K562 (cell line): Measurements from ENCODE around the gene FBXO17. TPM values are rescaled to one million over a fixed set of nuclear protein-coding genes. Genes with fewer than 3 reads are reported as not detected.
A peak's percentile ranks its signal among the peaks of the same experiment; 100 is the strongest.

Experiments used
- ATAC-seq: fragments of 200-7000 bp; cut with Tn5 transposase; 3 replicates; pipeline ENCODE4 v1.9.1; 2020; ENCODE audit warnings: moderate library complexity
- BruUV-seq: library from RNA; stranded (reverse); fragments of 400-500 nt; replicated peaks from 2 replicates; lab custom pipeline; 2021; lab: Mats Ljungman, UMichigan
- CTCF ChIA-PET: fragments of 300-600 bp; formaldehyde crosslinking; extraction: SDS; loops from one replicate; lab custom pipeline; 2021; ENCODE audit warnings: low intra/inter-chr PET ratio; lab: Yijun Ruan, JAX
- POLR2A ChIA-PET: fragments of 300-600, 350-650 bp; sonication (Branson Sonifier 250); formaldehyde crosslinking; extraction: SDS; loops from one replicate; lab custom pipeline; 2021; ENCODE audit warnings: antibody characterized with exemption, inconsistent platforms; lab: Yijun Ruan, JAX
- DNase-seq, 4 experiments: peaks; one replicate each; pipeline versions ENCODE4 v3.0.0 to v3.0.0-alpha.2; 2011 to 2018; ENCODE audit warnings: low spot score in 3 of 4, mixed read lengths in 3 of 4; ENCODE audit errors: extremely low read depth in 1 of 4
- FAIRE-seq: peaks from 2 replicates; lab custom pipeline; 2011; peaks lifted over from hg19 to GRCh38; lab: Jason Lieb, UNC
- H2AFZ ChIP-seq: 2 replicates; pipeline ENCODE4 v1.6.0; 2011; ENCODE audit warnings: low read depth, low read length, control low read depth, inconsistent platforms
- H3K27ac ChIP-seq: fragments of 200-600 bp; 3 replicates; pipeline ENCODE4 v1.8.0; 2011; ENCODE audit warnings: low read depth, mild to moderate bottlenecking, control low read depth, inconsistent platforms, low read length, moderate library complexity, mixed read lengths; ENCODE audit errors: extremely low read depth
- H3K27me3 ChIP-seq, 2 experiments: fragments of 300-600 bp in 1 of 2; 2 replicates in 1 of 2; 3 replicates in 1 of 2; pipeline versions ENCODE4 v1.6.0 to v1.8.0; 2011; ENCODE audit warnings: inconsistent platforms in 2 of 2, low read length in 2 of 2, mild to moderate bottlenecking in 1 of 2, mixed read lengths in 1 of 2, moderate library complexity in 1 of 2; ENCODE audit not compliant: control insufficient read depth in 2 of 2, insufficient read depth in 2 of 2
- H3K36me3 ChIP-seq: fragments of 300-600 bp; 3 replicates; pipeline ENCODE4 v1.8.0; 2011; ENCODE audit warnings: mild to moderate bottlenecking, low read length, inconsistent platforms; ENCODE audit not compliant: control insufficient read depth, insufficient read depth
- H3K4me1 ChIP-seq, 2 experiments: fragments of 200-600 bp in 1 of 2; replicated peaks in 1 of 2; 2 replicates in 1 of 2; 3 replicates in 1 of 2; pipeline versions ENCODE4 v1.5.1 to v1.8.0; 2011; ENCODE audit warnings: inconsistent platforms in 2 of 2, low read length in 2 of 2, mild to moderate bottlenecking in 1 of 2, mixed read lengths in 1 of 2, moderate library complexity in 1 of 2; ENCODE audit not compliant: control insufficient read depth in 2 of 2, insufficient read depth in 2 of 2
- H3K4me2 ChIP-seq: 2 replicates; pipeline ENCODE4 v1.6.1; 2011; ENCODE audit warnings: low read length, control low read depth, inconsistent platforms, mixed read lengths; ENCODE audit not compliant: insufficient read depth
- H3K4me3 ChIP-seq: fragments of 200-600 bp; sonication (generic), shearing (Covaris generic); 2 replicates; pipeline ENCODE4 v1.5.1; 2016; ENCODE audit warnings: control low read depth, inconsistent platforms
- H3K79me2 ChIP-seq: fragments of 200-600 bp; 3 replicates; pipeline ENCODE4 v1.8.0; 2011; ENCODE audit warnings: low read length, inconsistent platforms; ENCODE audit not compliant: control insufficient read depth, insufficient read depth
- H3K9ac ChIP-seq, 2 experiments: 2 replicates each; pipeline versions ENCODE4 v1.6.0 to v1.6.1; 2011; ENCODE audit warnings: low read depth in 2 of 2, low read length in 2 of 2, control low read depth in 1 of 2, inconsistent platforms in 1 of 2, mild to moderate bottlenecking in 1 of 2, mixed read lengths in 1 of 2; ENCODE audit not compliant: insufficient read depth in 1 of 2
- H3K9me1 ChIP-seq: one replicate; pipeline ENCODE4 v1.6.0; 2011; ENCODE audit warnings: inconsistent platforms, mild to moderate bottlenecking, low read length, moderate library complexity; ENCODE audit not compliant: control insufficient read depth, insufficient read depth
- H3K9me3 ChIP-seq: replicated peaks from 2 replicates; pipeline ENCODE4 v1.5.1; 2011; ENCODE audit warnings: low read depth, low read length, inconsistent platforms; ENCODE audit not compliant: control insufficient read depth, insufficient read depth
- H4K20me1 ChIP-seq: replicated peaks from 2 replicates; pipeline ENCODE4 v1.6.1; 2011; ENCODE audit warnings: low read length, inconsistent platforms, mixed read lengths; ENCODE audit not compliant: control insufficient read depth, insufficient read depth
- CBX8 ChIP-seq: fragments of 200-600 bp; sonication (generic); IDR thresholded peaks from 2 replicates; pipeline ENCODE4 v1.6.1; 2012; ENCODE audit warnings: borderline replicate concordance, mixed run types, low read depth, mild to moderate bottlenecking, moderate library complexity, mixed read lengths, low read length, control low read depth, inconsistent platforms; ENCODE audit not compliant: poor library complexity, severe bottlenecking; ENCODE audit errors: extremely low read depth
- EGR1 ChIP-seq: fragments of 450-650 bp; conservative IDR thresholded peaks from 2 replicates; pipeline ENCODE4 v1.6.1; 2017; ENCODE audit warnings: mild to moderate bottlenecking
- FOXJ2 ChIP-seq: fragments of 200-800 bp; sonication (Bioruptor generic); IDR thresholded peaks from 2 replicates; pipeline ENCODE4 v1.6.1; 2016; ENCODE audit warnings: missing genetic modification characterization, missing compliant biosample characterization
- IFI16 ChIP-seq: fragments of 250-450 bp; sonication (Bioruptor Pico); IDR thresholded peaks from 2 replicates; pipeline ENCODE4 v2.1.2; 2022; ENCODE audit warnings: mild to moderate bottlenecking, inconsistent platforms
- MBD2 ChIP-seq: sonication (generic); IDR thresholded peaks from 2 replicates; pipeline ENCODE4 v1.6.1; 2016; ENCODE audit warnings: low read depth, borderline replicate concordance
- MXI1 ChIP-seq: IDR thresholded peaks from 2 replicates; pipeline ENCODE4 v1.6.1; 2011; ENCODE audit warnings: low read depth, mild to moderate bottlenecking, improper control_type of control experiment, low read length
- NELFE ChIP-seq: IDR thresholded peaks from 2 replicates; pipeline ENCODE4 v1.6.1; 2011; ENCODE audit warnings: mild to moderate bottlenecking; ENCODE audit not compliant: insufficient read depth, insufficient read length
- RBM34 ChIP-seq: fragments of 200-400 bp; formaldehyde crosslinking; IDR thresholded peaks from 2 replicates; pipeline ENCODE4 v1.6.1; 2018; ENCODE audit warnings: low read length, borderline replicate concordance; ENCODE audit not compliant: insufficient read depth
- RFX1 ChIP-seq: fragments of 450-650 bp; IDR thresholded peaks from 2 replicates; pipeline ENCODE4 v1.6.1; 2016; ENCODE audit warnings: mild to moderate bottlenecking, moderate library complexity
- SMAD1 ChIP-seq: fragments of 150-350 bp; IDR thresholded peaks from 2 replicates; pipeline ENCODE4 v1.6.1; 2014; ENCODE audit warnings: low read length, low read depth; ENCODE audit not compliant: partially characterized antibody
- SRSF3 ChIP-seq: fragments of 200-400 bp; formaldehyde crosslinking; IDR thresholded peaks from 2 replicates; pipeline ENCODE4 v1.6.1; 2016; ENCODE audit warnings: mild to moderate bottlenecking, low read length, moderate library complexity; ENCODE audit not compliant: insufficient read depth
- ZBED1 ChIP-seq: IDR thresholded peaks from 2 replicates; pipeline ENCODE4 v1.6.1; 2014
- ZC3H8 ChIP-seq: fragments of 450-650 bp; IDR thresholded peaks from 2 replicates; pipeline ENCODE4 v1.6.1; 2017
- ZNF140 ChIP-seq: fragments of 250-450 bp; sonication (Bioruptor Pico); IDR thresholded peaks from 2 replicates; pipeline ENCODE4 v1.8.0; 2021; ENCODE audit warnings: moderate library complexity, mild to moderate bottlenecking, inconsistent platforms
- ZNF184 ChIP-seq: sonication (generic); formaldehyde crosslinking; IDR thresholded peaks from 2 replicates; pipeline ENCODE4 v1.5.0; 2020; ENCODE audit warnings: missing genetic modification reagents
- ZNF512 ChIP-seq: IDR thresholded peaks from 2 replicates; pipeline ENCODE4 v1.6.1; 2016; ENCODE audit warnings: missing genetic modification characterization, missing compliant biosample characterization
- WGBS: fragments of 100-300 bp; shearing (Covaris generic); methylation state at CpG from one replicate; pipeline ENCODE4 v1.1.6; 2016; ENCODE audit warnings: low coverage, mixed read lengths; ENCODE audit not compliant: insufficient coverage; ENCODE audit errors: missing lambda C conversion rate; 5-methylcytosine and 5-hydroxymethylcytosine counted together
- in situ Hi-C: fragments of 300-500 bp; cut with MboI; formaldehyde crosslinking; loops from 4 replicates; pipeline ENCODE4 v1.15.0; 2018; ENCODE audit warnings: inconsistent platforms, mixed read lengths
- intact Hi-C: fragments of 100-400 bp; cut with micrococcal nuclease; formaldehyde crosslinking; loops from 2 replicates; pipeline ENCODE4 v1.14.2; 2022
- polyA plus RNA-seq, 8 experiments: library from polyadenylated mRNA; depleted of rRNA in 4 of 8; stranded (reverse) in 5 of 8; unstranded in 3 of 8; fragments of >200 nt; fragmentation: Nextera tagmentation in 2 of 8; fragmentation: Illumina TruSeq in 1 of 8; extraction: Ambion mirVana in 2 of 8; extraction: Trizol in 1 of 8; gene quantifications; 2 replicates each; pipeline versions ENCODE4 v1.2.1 to v1.2.3, GENCODE V29; 2011 to 2014; ENCODE audit warnings: inconsistent platforms in 1 of 8, missing spikeins in 1 of 8
- total RNA-seq, 7 experiments: library from RNA; depleted of rRNA in 6 of 7; stranded (reverse); fragments of >200 nt in 6 of 7; fragmentation: Illumina TruSeq in 2 of 7; extraction: Trizol in 2 of 7; gene quantifications; 2 replicates each; pipeline versions ENCODE4 v1.2.1 to v1.2.3, GENCODE V29; 2011 to 2021; ENCODE audit warnings: low replicate concordance in 1 of 7
- TF ChIP-seq, protein P1 (sequence below): fragments of 250-450 bp; sonication (Bioruptor Pico); IDR thresholded peaks from 2 replicates; pipeline ENCODE4 v1.8.0; 2021; ENCODE audit warnings: borderline replicate concordance, mild to moderate bottlenecking, moderate library complexity; ENCODE audit not compliant: poor library complexity, severe bottlenecking
- TF ChIP-seq, protein P2 (sequence below): fragments of 250-450 bp; sonication (Bioruptor Pico); IDR thresholded peaks from 2 replicates; pipeline ENCODE4 v1.8.0; 2021; ENCODE audit warnings: moderate library complexity, mild to moderate bottlenecking, inconsistent platforms

FBXO17 gene
- total and polyA plus RNA-seq, 9 of the 15 experiments (the other 6 are each of a cell fraction or from before 2014, with no cell fraction given) = 4.1 to 27.1 (median 19.0) TPM

- no peak overlapping the region for H3K27ac ChIP-seq
- in situ Hi-C loops (no loop called here), intact Hi-C loops (no loop called here)
- H3K4me1 ChIP-seq = peaks cover 0 to 40% of the 10 kb centered on the region in 2 experiments; a peak in 3 of 5 replicates
- no peaks in the 10 kb centered on the region for H3K79me2 ChIP-seq
- H3K36me3 ChIP-seq = peaks cover 26% of the 10 kb centered on the region; the same call in 1 of the 3 replicates
- no peak overlapping the region for H2AFZ ChIP-seq
- H3K9ac ChIP-seq = peak overlapping the region in 1 of 2 experiments; percentile 71; a peak in 2 of 4 replicates
- DNase-seq (no peak), FAIRE-seq (no peak), ATAC-seq (no peak)
- 93% methylated on average over 10 of the region's 10 CpGs for whole genome bisulfite sequencing
- no peak overlapping the region for H3K4me2 ChIP-seq
- H3K4me3 ChIP-seq = no peak overlapping the region
- no peaks in the 10 kb centered on the region for H3K27me3 ChIP-seq
- POLR2A ChIA-PET = interaction anchor here (1.0 kb wide), 1 partner anchor 9 kb away, joined by 4 read pairs; no protein-coding TSS in a partner anchor
- no peaks in the 10 kb centered on the region for H3K9me1 ChIP-seq
- CTCF ChIA-PET = interaction anchor here (0.6 kb wide), 1 partner anchor 188 kb away, joined by 3 read pairs; no protein-coding TSS in a partner anchor
- no TSS peak for BruUV-seq
- no peaks in the 10 kb centered on the region for H4K20me1 ChIP-seq
- TF ChIP-seq NELFE (no peak), ZNF184 (CRISPR knock-in tag) (no peak), ZNF140 (no peak), CBX8 (no peak), RFX1 (no peak), ZC3H8 (no peak), FOXJ2 (tag) (no peak), IFI16 (no peak), RBM34 (no peak), SMAD1 (no peak), MXI1 (no peak), ZBED1 (no peak), EGR1 (no peak), MBD2 (no peak), ZNF512 (tag) (no peak), SRSF3 (no peak)
- TF ChIP-seq, protein P1, sequence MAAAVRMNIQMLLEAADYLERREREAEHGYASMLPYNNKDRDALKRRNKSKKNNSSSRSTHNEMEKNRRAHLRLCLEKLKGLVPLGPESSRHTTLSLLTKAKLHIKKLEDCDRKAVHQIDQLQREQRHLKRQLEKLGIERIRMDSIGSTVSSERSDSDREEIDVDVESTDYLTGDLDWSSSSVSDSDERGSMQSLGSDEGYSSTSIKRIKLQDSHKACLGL (CRISPR knock-in tag) = no peak
- TF ChIP-seq, protein P2, sequence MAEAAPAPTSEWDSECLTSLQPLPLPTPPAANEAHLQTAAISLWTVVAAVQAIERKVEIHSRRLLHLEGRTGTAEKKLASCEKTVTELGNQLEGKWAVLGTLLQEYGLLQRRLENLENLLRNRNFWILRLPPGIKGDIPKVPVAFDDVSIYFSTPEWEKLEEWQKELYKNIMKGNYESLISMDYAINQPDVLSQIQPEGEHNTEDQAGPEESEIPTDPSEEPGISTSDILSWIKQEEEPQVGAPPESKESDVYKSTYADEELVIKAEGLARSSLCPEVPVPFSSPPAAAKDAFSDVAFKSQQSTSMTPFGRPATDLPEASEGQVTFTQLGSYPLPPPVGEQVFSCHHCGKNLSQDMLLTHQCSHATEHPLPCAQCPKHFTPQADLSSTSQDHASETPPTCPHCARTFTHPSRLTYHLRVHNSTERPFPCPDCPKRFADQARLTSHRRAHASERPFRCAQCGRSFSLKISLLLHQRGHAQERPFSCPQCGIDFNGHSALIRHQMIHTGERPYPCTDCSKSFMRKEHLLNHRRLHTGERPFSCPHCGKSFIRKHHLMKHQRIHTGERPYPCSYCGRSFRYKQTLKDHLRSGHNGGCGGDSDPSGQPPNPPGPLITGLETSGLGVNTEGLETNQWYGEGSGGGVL = no peak
- no peaks in the 10 kb centered on the region for H3K9me3 ChIP-seq
These were observed 57.0 kb downstream of the FBXO17 start for GRCh38 chr19:38918526-38918925.
